Measurements from ENCODE around the gene MAP7D1.
"Not testable (repeated sequence)": the region's sequence is repeated elsewhere in the genome, so short reads cannot be mapped to it uniquely, and the experiment has no call there.

The MAP7D1 gene

GRCh38 chr1:36172017-36172747, 16.2 kb downstream of the MAP7D1 start:
- no peak for DNase-seq

GRCh38 chr1:36172983-36173382, 17.0 kb downstream of the MAP7D1 start:
- no peak for DNase-seq

- DNase-seq: peak; percentile 33 to 89 (median 80)
Measured at GRCh38 chr1:36174713-36175112, 18.8 kb downstream of the MAP7D1 start.

GRCh38 chr1:36175137-36176095, 19.5 kb downstream of the MAP7D1 start:
- DNase-seq: peak; percentile 23 to 81 (median 80)

GRCh38 chr1:36176106-36176949, 20.4 kb downstream of the MAP7D1 start:
- no peak for DNase-seq

GRCh38 chr1:36177589-36178431, 21.9 kb downstream of the MAP7D1 start:
- no peak for DNase-seq

- DNase-seq: no peak
Measured at GRCh38 chr1:36178471-36179219, 22.7 kb downstream of the MAP7D1 start.

GRCh38 chr1:36179220-36179600, 23.2 kb downstream of the MAP7D1 start:
- DNase-seq: no peak

- peak in 2 of 3 experiments; percentile 19 to 42 for DNase-seq
Measured at GRCh38 chr1:36182734-36183133, 26.8 kb downstream of the MAP7D1 start.

- DNase-seq: no peak
Measured at GRCh38 chr1:36183309-36183856, 27.4 kb downstream of the MAP7D1 start.

GRCh38 chr1:36187800-36188593, 32.0 kb downstream of the MAP7D1 start:
- DNase-seq: peak; percentile 73 to 92 (median 87)

- DNase-seq: not testable (repeated sequence)
Measured at GRCh38 chr1:36196805-36197204, 40.8 kb downstream of the MAP7D1 start.

- DNase-seq: no peak
Measured at GRCh38 chr1:36198641-36199040, 42.7 kb downstream of the MAP7D1 start.

GRCh38 chr1:36199934-36200741, 44.2 kb downstream of the MAP7D1 start:
- peak in 1 of 3 experiments; percentile 66 for DNase-seq

- no peak for DNase-seq
Measured at GRCh38 chr1:36203027-36203553, 47.1 kb downstream of the MAP7D1 start.

GRCh38 chr1:36203554-36204346, 47.8 kb downstream of the MAP7D1 start:
- DNase-seq: no peak

- no peak for DNase-seq
Measured at GRCh38 chr1:36204347-36204909, 48.5 kb downstream of the MAP7D1 start.

All from NCI-H1417 (cell line).